B cell (primary cell): ENCODE measurements around the gene POSTN. TPM values are rescaled to one million over a fixed set of nuclear protein-coding genes. Genes with fewer than 3 reads are reported as not detected.

Experiments
- ATAC-seq: fragments of 200-7000 bp; cut with Tn5 transposase; one replicate; pipeline ENCODE4 v1.10.0; 2021; ENCODE audit warnings: low read depth, mild to moderate bottlenecking, moderate number of reproducible peaks, moderate library complexity
- CTCF ChIA-PET: fragments of 350-600 bp; sonication (Branson Sonifier 250); formaldehyde crosslinking; loops from one replicate; lab custom pipeline; 2021; ENCODE audit warnings: antibody characterized with exemption, inconsistent platforms; lab: Charles Lee
- POLR2A ChIA-PET: fragments of 350-600 bp; sonication (Branson Sonifier 250); formaldehyde crosslinking; loops from one replicate; lab custom pipeline; 2021; ENCODE audit warnings: antibody characterized with exemption; lab: Charles Lee
- DNase-seq: peaks from one replicate; pipeline ENCODE4 v3.0.0; 2013
- H2AFZ ChIP-seq: 2 replicates; pipeline ENCODE4 v1.6.1; 2012; ENCODE audit warnings: mild to moderate bottlenecking, low read depth, low read length; ENCODE audit not compliant: insufficient read depth, poor library complexity, severe bottlenecking
- H3K27ac ChIP-seq, 2 donors: 1 replicate in 1 of 2; 2 replicates in 1 of 2; pipeline ENCODE4 v1.5.1; 2012 to 2013; ENCODE audit warnings: low read length in 2 of 2, mild to moderate bottlenecking in 2 of 2, moderate library complexity in 1 of 2
- H3K27me3 ChIP-seq, 4 experiments: fragments of 200-600 bp in 1 of 4; sonication (generic) in 1 of 4; replicated peaks in 1 of 4; 1 replicate in 2 of 4; 2 replicates in 2 of 4; pipeline versions ENCODE4 v1.6.1 to v1.7.0; 2013 to 2016; ENCODE audit warnings: low read length in 3 of 4, mild to moderate bottlenecking in 2 of 4, mixed read lengths in 1 of 4, moderate library complexity in 1 of 4; ENCODE audit not compliant: insufficient read depth in 4 of 4, control insufficient read depth in 3 of 4; ENCODE audit errors: control extremely low read depth in 1 of 4
- H3K36me3 ChIP-seq, 2 experiments: replicated peaks in 1 of 2; 1 replicate in 1 of 2; 2 replicates in 1 of 2; pipeline versions ENCODE4 v1.6.1 to v1.7.1; 2013; ENCODE audit warnings: low read length in 1 of 2; ENCODE audit not compliant: insufficient read depth in 2 of 2, control insufficient read depth in 1 of 2; ENCODE audit errors: control extremely low read depth in 1 of 2, extremely low read depth in 1 of 2
- H3K4me1 ChIP-seq, 2 donors: fragments of 200-600 bp in 1 of 2; sonication (generic) in 1 of 2; 1 replicate in 1 of 2; 2 replicates in 1 of 2; pipeline versions ENCODE4 v1.5.1 to v1.6.1; 2013 to 2017; ENCODE audit warnings: low read length in 2 of 2; ENCODE audit not compliant: control insufficient read depth in 2 of 2, insufficient read depth in 2 of 2
- H3K4me2 ChIP-seq: replicated peaks from 2 replicates; pipeline ENCODE3; 2012; ENCODE audit warnings: mild to moderate bottlenecking, low read depth, low read length; ENCODE audit not compliant: poor library complexity, severe bottlenecking
- H3K4me3 ChIP-seq, 5 experiments: fragments of 200-600 bp in 1 of 5; sonication (generic) in 1 of 5; 1 replicate in 3 of 5; 2 replicates in 2 of 5; pipeline versions ENCODE4 v1.5.1 to v1.7.0; 2011 to 2016; ENCODE audit warnings: low read length in 4 of 5, mild to moderate bottlenecking in 4 of 5, low read depth in 2 of 5, control low read depth in 1 of 5, moderate library complexity in 1 of 5; ENCODE audit not compliant: insufficient read depth in 1 of 5; ENCODE audit errors: control extremely low read depth in 1 of 5, extremely low read depth in 1 of 5
- H3K79me2 ChIP-seq: fragments of 200-600 bp; sonication (generic); one replicate; pipeline ENCODE4 v1.6.0; 2016; ENCODE audit warnings: low read length; ENCODE audit not compliant: control insufficient read depth, insufficient read depth
- H3K9ac ChIP-seq: fragments of 200-600 bp; sonication (generic); 2 replicates; pipeline ENCODE4 v1.6.1; 2017; ENCODE audit warnings: mild to moderate bottlenecking, low read length, moderate library complexity
- H3K9me3 ChIP-seq, 3 donors: one replicate each; pipeline versions ENCODE4 v1.6.1 to v1.7.1; 2013; ENCODE audit warnings: low read length in 2 of 3; ENCODE audit not compliant: control insufficient read depth in 2 of 3, insufficient read depth in 1 of 3; ENCODE audit errors: control extremely low read depth in 1 of 3
- H4K20me1 ChIP-seq: 2 replicates; pipeline ENCODE4 v1.6.0; 2012; ENCODE audit warnings: mild to moderate bottlenecking, low read length; ENCODE audit not compliant: insufficient read depth, control insufficient read depth, poor library complexity, severe bottlenecking
- H3K27ac Mint-ChIP-seq: one replicate; pipeline ENCODE4 v1.8.0; 2021; ENCODE audit warnings: mixed read lengths
- H3K27me3 Mint-ChIP-seq: one replicate; pipeline ENCODE4 v1.8.0; 2021; ENCODE audit warnings: mixed read lengths
- H3K4me1 Mint-ChIP-seq: one replicate; pipeline ENCODE4 v1.8.0; 2021; ENCODE audit warnings: mixed read lengths
- H3K4me3 Mint-ChIP-seq: one replicate; pipeline ENCODE4 v1.8.0; 2021; ENCODE audit warnings: mixed read lengths
- H3K9me3 Mint-ChIP-seq: one replicate; pipeline ENCODE4 v1.8.0; 2022; ENCODE audit warnings: mixed read lengths; ENCODE audit not compliant: insufficient read depth
- EZH2 ChIP-seq: IDR thresholded peaks from 2 replicates; pipeline ENCODE4 v1.6.1; 2012; ENCODE audit warnings: borderline replicate concordance, low read depth, mild to moderate bottlenecking, moderate library complexity, low read length; ENCODE audit not compliant: insufficient read depth, poor library complexity, severe bottlenecking
- WGBS: methylation state at CpG from one replicate; pipeline ENCODE4 v1.1.5; 2013; ENCODE audit warnings: missing lambda C conversion rate; ENCODE audit not compliant: insufficient coverage; 5-methylcytosine and 5-hydroxymethylcytosine counted together
- intact Hi-C: fragments of 100-400 bp; cut with micrococcal nuclease; formaldehyde crosslinking; loops from one replicate; pipeline ENCODE4 v1.10.0; 2022
- polyA plus RNA-seq: library from polyadenylated mRNA; depleted of rRNA; stranded (reverse); fragments of >200 nt; gene quantifications from 2 replicates; pipeline ENCODE4 v1.2.3, GENCODE V29; 2012
- total RNA-seq, 2 donors: library from RNA; stranded (reverse); fragments of 120-200 nt in 1 of 2; gene quantifications; 1 replicate in 1 of 2; 2 replicates in 1 of 2; pipeline versions ENCODE4 v1.2.3 to v1.2.4, GENCODE V29; 2013 to 2022
- TF ChIP-seq, protein P1 (sequence below): fragments of 200-600 bp; IDR thresholded peaks from one replicate; pipeline ENCODE4 v1.8.0; 2022; ENCODE audit warnings: antibody characterized with exemption, mild to moderate bottlenecking

Gene POSTN
- total and polyA plus RNA-seq, 2 donors (not counting 1 experiment from before 2014, with no cell fraction given) = not detected

DNA sequence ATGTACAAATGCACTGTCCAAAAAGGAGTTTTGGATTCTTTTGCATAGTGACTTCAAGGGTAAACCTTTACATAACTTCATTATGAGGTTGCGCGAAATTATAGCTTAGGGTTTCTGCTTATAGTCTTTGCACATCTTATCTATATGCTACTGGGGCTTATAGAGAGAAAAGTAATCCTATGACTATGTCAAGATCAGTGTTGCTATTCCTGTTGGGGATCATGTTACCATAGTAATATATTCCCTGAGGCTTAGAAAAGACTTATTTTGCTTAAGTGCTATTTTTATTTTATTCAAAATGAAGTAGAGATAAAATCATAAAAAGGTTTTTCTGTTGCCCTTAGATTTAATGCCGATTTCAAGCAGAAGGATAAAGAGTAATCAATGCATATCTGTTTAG, 14.7 kb upstream of the POSTN start:
- Histone ChIP-seq H3K9ac (no peak overlapping the region), H3K4me2 (no peak overlapping the region)

DNA sequence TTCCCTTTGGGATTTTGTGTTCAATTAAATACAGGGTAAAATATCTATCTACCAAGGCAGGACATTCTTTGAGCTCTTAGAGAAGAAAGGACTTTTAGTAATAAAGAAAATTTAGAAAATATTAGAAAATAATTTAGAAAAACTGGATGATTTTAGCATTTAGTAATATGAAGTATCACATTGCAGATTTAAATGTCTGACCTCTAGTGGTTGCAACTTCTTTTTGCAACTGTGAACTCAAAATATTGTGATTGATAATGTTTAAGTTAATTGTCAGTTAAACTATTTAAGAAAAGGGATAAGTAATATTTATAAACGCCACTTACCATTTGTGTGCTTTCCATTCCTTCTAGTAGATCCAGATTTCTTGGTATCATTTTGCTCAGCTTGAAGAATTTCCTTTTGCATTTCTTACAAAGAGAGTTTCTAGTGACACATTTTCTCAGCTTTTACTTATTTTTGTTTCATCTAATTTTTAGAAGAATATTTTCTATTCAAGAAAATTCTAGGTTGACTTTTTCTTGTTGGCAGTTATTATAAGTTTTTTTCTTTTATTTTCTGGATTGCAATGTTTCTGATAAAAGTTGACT, 10.3 kb upstream of the POSTN start:
- Mint-ChIP-seq H3K27ac (no peak overlapping the region), H3K4me1 (no peaks in the 10 kb centered on the region), H3K9me3 (peaks cover 6% of the 10 kb centered on the region), H3K27me3 (no peaks in the 10 kb centered on the region), H3K4me3 (no peak overlapping the region)
- POLR2A ChIA-PET = no interaction called here
- WGBS = no CpG with 5 or more reads among the region's 1 CpG
- H3K27me3 ChIP-seq = no peaks in the 10 kb centered on the region
- no peak overlapping the region for H3K4me3 ChIP-seq
- no peaks in the 10 kb centered on the region for H3K36me3 ChIP-seq
- DNase-seq (no peak), ATAC-seq (no peak)
- intact Hi-C loops = no loop called here
- no peaks in the 10 kb centered on the region for H3K9me3 ChIP-seq
- H3K9ac ChIP-seq = no peak overlapping the region
- H2AFZ ChIP-seq = no peak overlapping the region
- H3K79me2 ChIP-seq = no peaks in the 10 kb centered on the region
- CTCF ChIA-PET = no interaction called here
- H3K4me2 ChIP-seq = no peak overlapping the region
- no peak for TF ChIP-seq EZH2
- TF ChIP-seq, protein P1, sequence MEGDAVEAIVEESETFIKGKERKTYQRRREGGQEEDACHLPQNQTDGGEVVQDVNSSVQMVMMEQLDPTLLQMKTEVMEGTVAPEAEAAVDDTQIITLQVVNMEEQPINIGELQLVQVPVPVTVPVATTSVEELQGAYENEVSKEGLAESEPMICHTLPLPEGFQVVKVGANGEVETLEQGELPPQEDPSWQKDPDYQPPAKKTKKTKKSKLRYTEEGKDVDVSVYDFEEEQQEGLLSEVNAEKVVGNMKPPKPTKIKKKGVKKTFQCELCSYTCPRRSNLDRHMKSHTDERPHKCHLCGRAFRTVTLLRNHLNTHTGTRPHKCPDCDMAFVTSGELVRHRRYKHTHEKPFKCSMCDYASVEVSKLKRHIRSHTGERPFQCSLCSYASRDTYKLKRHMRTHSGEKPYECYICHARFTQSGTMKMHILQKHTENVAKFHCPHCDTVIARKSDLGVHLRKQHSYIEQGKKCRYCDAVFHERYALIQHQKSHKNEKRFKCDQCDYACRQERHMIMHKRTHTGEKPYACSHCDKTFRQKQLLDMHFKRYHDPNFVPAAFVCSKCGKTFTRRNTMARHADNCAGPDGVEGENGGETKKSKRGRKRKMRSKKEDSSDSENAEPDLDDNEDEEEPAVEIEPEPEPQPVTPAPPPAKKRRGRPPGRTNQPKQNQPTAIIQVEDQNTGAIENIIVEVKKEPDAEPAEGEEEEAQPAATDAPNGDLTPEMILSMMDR = no peak
- no peaks in the 10 kb centered on the region for H4K20me1 ChIP-seq
- no peaks in the 10 kb centered on the region for H3K4me1 ChIP-seq
- no peak overlapping the region for H3K27ac ChIP-seq

More for the DNA sequence above, 14.7 kb upstream of the POSTN start:
- Histone ChIP-seq H3K27me3 (no peaks in the 10 kb centered on the region), H3K4me3 (no peak overlapping the region), H3K9me3 (no peaks in the 10 kb centered on the region), H4K20me1 (no peaks in the 10 kb centered on the region), H3K27ac (no peak overlapping the region), H3K79me2 (no peaks in the 10 kb centered on the region), H3K36me3 (no peaks in the 10 kb centered on the region), H2AFZ (no peak overlapping the region), H3K4me1 (no peaks in the 10 kb centered on the region)
- WGBS = no CpG with 5 or more reads among the region's 3 CpGs
- ChIA-PET CTCF (no interaction called here), POLR2A (no interaction called here)
- ATAC-seq (no peak), DNase-seq (no peak)
- Mint-ChIP-seq H3K4me3 (no peak overlapping the region), H3K27ac (no peak overlapping the region), H3K9me3 (no peaks in the 10 kb centered on the region), H3K4me1 (no peaks in the 10 kb centered on the region), H3K27me3 (no peaks in the 10 kb centered on the region)
- intact Hi-C loops = no loop called here
- TF ChIP-seq, protein P1 = no peak
- no peak for TF ChIP-seq EZH2
